HL-60 (cell line): ENCODE data around the gene ACP1.

Experiments
- GABPA ChIP-seq: IDR thresholded peaks from 2 replicates; pipeline ENCODE4 v1.6.1; 2012; ENCODE audit warnings: low read depth
- POLR2AphosphoS5 ChIP-seq: IDR thresholded peaks from 2 replicates; pipeline ENCODE4 v1.6.1; 2012; ENCODE audit warnings: low read depth
- TF ChIP-seq, protein P1 (sequence below): IDR thresholded peaks from one replicate; pipeline ENCODE4 v1.5.1; 2011; ENCODE audit warnings: low read length, control low read depth, inconsistent platforms; ENCODE audit not compliant: insufficient read depth

DNA sequence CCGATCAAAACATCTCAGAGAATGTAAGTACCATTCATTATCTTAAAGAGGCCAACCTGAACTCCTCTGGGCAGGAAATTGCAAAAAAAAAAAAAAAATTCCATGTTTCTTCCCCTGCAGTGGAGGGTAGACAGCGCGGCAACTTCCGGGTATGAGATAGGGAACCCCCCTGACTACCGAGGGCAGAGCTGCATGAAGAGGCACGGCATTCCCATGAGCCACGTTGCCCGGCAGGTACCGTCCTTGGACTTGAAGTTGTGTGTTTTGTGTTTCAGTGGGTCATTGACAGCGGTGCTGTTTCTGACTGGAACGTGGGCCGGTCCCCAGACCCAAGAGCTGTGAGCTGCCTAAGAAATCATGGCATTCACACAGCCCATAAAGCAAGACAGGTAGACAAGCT lies 7.2 kb downstream of the ACP1 start:
- TF ChIP-seq, protein P1, sequence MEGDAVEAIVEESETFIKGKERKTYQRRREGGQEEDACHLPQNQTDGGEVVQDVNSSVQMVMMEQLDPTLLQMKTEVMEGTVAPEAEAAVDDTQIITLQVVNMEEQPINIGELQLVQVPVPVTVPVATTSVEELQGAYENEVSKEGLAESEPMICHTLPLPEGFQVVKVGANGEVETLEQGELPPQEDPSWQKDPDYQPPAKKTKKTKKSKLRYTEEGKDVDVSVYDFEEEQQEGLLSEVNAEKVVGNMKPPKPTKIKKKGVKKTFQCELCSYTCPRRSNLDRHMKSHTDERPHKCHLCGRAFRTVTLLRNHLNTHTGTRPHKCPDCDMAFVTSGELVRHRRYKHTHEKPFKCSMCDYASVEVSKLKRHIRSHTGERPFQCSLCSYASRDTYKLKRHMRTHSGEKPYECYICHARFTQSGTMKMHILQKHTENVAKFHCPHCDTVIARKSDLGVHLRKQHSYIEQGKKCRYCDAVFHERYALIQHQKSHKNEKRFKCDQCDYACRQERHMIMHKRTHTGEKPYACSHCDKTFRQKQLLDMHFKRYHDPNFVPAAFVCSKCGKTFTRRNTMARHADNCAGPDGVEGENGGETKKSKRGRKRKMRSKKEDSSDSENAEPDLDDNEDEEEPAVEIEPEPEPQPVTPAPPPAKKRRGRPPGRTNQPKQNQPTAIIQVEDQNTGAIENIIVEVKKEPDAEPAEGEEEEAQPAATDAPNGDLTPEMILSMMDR = no peak
- TF ChIP-seq POLR2AphosphoS5 (no peak), GABPA (no peak)
